GM03348 (cell line): Measurements from ENCODE around the gene STAB1.

Experiments used
- DNase-seq: peaks from one replicate; pipeline ENCODE4 v3.0.0; 2012; ENCODE audit warnings: low spot score

Gene STAB1

GRCh38 chr3:52487050-52487787, 7.9 kb upstream of the STAB1 start:
- no peak for DNase-seq

GRCh38 chr3:52487788-52488691, 7.1 kb upstream of the STAB1 start:
- DNase-seq: no peak

DNA sequence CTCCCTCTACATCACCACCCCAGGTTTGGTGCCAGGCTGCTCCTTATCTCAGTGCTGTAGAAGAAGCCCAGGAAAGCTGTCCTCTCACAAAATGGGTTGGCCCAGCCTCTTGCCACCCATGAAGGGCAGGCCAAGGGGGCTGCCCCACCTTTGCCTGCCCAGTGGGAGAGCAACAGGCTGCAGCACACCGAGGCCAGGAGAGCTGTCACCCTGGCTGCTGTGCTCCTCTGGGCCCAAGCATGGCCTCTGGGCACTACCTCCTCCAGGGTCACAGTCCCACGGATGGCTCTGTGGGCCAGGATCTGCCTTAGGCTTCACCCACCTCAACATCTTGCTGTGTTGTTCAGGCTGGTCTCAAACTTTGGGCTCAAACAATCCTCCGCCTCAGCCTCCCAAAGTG, 6.4 kb upstream of the STAB1 start:
- DNase-seq: no peak

- DNase-seq: no peak
Measured at GRCh38 chr3:52489453-52489852, 5.7 kb upstream of the STAB1 start.

DNA sequence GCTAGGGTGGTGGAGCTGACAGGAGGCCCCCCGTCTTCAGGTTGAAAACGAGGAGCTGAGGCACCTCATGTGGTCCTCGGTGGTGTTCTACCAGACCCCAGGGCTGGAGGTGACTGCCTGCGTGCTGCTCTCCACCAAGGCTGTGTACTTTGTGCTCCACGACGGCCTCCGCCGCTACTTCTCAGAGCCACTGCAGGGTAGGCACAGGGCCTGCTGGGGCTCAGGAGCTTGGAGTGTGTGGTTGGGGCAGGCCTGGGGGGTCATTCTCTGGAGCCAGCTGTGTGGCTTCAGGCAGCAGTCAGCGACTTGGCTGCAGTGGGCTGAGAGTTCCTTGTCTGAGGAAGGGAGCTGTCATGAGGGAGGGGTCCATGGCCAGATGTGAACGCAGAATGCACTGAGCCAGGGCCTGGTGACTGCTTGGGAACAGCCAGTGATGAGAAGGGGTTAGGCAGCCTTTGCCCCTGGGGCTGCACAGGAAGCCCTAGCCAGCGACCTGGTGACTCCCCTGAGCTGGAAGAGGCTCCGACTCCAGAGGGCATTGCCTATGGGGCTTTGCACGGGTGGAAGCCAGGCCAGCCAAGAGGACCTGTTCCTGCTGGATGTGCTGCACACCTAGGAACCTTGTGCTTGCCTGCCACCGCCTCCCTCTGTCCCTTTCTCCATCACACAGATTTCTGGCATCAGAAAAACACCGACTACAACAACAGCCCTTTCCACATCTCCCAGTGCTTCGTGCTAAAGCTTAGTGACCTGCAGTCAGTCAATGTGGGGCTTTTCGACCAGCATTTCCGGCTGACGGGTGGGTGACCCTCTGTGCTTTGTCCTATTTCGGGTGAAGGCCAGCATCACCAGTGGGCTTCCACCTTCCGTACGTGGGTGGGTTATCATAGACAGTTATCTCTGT, 4.9 kb upstream of the STAB1 start:
- DNase-seq: no peak

DNA sequence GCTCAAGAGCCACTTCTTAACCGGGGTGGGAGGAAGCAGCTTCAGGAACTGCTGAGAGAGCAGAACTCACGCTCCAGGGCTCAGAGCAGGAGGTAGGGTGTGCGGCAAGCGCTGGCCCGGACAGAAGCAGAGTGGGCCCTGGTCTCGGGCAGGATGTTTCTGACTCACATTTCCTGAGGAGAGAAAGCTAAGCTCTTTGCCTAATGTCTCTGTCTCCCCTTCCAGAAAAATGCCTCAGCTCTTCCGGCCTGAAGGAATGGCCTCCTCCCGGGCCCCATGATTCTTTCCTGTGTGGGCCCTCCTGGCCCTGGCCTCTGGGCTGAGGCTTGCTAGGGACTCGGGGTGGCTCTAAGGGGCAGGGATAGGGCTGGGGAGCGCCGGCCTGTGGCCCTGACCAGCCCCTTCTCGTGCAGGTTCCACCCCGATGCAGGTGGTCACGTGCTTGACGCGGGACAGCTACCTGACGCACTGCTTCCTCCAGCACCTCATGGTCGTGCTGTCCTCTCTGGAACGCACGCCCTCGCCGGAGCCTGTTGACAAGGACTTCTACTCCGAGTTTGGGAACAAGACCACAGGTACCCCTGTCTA, 4.1 kb upstream of the STAB1 start:
- DNase-seq: no peak

- no peak for DNase-seq
Measured at GRCh38 chr3:52492059-52492458, 3.1 kb upstream of the STAB1 start.

DNA sequence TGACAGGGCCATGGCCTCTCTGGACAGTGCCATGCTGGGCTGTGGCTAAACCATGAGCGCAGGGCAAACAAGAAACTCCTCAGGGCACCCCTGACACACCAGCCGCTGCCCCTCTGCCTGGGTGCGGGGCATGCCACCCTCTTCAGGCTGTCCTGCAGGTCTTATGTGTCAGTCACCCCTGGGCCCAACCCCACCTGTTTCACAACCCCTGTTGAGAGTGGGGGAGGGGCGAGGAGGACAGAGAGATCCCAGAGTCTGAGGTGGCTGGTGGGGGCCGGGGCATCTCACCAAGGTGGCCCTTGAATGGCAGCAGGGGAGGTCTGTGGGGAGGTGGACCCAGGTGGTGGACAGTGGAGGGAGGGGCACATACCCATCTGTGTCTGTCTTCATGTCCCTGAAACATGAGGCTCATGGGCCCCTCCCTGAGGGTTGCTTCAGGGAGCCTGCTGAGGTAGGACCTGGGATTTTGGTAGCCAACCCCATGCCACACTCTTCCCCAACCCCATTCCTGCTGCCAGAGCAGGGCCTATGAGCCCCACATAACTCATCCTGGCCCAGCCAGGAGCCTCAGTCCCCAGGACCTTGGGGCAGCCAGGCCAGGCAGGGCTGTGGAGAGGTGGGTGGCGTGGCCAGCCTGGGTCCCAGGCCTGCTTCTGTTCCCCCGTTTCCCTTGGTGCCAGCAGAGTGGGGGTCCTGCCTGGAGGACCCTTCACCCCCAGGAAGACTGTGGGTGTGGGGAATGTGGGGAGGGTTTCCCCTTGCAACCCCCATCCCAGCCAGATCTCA, 1.7 kb upstream of the STAB1 start:
- DNase-seq: no peak

GRCh38 chr3:52494445-52494844, 693 bp upstream of the STAB1 start:
- no peak for DNase-seq

GRCh38 chr3:52495777-52496602, 852 bp downstream of the STAB1 start:
- DNase-seq: peak; percentile 75

DNA sequence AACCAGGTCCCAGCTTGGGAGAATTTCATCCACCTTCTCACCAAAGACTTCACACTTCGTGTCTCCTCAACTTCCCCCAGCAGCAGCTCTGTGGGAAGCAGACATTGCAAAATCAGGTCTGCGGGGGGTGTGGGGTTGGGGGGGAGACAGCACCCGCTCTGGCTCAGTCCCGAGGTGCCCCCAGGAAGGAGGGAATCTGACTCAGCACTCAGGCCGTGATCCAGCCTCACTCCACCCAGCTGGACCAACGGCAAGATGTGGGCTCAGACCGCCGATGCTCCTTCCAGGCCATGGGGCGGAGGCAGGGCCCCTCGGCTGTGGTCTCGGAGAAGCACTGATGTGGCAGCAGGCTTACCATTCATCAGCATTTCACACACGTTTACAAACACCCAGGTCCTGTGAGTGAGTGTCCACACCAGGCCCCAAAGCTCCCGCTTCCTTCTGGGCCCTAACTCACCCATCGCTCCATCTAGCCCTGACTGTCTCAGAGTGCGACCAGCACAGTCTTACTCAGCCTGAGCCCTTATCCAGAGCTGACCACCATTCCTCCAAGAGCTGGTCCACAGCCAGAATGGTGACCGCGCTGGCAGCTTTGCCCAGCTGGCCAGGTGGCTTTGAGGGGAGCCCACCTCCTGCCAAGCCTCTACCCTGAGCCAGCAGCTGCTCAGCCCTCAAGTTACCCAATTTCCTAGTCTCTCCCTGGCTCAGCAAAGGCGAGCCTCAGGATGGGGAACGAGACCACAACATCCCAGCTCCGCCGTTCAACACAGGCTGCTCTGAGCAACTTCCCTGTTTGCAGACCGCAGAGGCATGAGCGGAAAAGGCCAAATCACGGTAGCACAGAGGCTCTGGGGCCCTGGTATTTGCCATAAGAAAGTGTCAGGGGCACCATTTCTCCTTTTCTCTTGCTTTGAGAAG, 3.3 kb downstream of the STAB1 start:
- DNase-seq: peak; percentile 93

GRCh38 chr3:52501046-52501445, 5.9 kb downstream of the STAB1 start:
- DNase-seq: no peak

DNA sequence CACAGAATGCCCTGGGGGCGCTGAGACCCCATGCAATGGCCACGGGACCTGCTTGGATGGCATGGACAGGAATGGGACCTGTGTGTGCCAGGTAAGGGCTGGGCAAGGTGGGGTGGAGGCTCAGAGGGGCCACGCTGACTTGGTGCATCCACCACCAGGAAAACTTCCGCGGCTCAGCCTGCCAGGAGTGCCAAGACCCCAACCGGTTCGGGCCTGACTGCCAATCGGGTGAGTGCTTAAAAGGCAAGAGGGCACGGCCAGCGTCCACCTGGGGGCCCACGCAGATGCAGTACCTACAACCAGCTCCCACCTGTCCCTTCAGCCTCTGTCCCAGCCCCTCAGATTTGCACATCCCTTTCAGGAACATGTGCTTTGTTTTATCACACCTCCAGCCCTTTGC, 6.9 kb downstream of the STAB1 start:
- DNase-seq: no peak

DNA sequence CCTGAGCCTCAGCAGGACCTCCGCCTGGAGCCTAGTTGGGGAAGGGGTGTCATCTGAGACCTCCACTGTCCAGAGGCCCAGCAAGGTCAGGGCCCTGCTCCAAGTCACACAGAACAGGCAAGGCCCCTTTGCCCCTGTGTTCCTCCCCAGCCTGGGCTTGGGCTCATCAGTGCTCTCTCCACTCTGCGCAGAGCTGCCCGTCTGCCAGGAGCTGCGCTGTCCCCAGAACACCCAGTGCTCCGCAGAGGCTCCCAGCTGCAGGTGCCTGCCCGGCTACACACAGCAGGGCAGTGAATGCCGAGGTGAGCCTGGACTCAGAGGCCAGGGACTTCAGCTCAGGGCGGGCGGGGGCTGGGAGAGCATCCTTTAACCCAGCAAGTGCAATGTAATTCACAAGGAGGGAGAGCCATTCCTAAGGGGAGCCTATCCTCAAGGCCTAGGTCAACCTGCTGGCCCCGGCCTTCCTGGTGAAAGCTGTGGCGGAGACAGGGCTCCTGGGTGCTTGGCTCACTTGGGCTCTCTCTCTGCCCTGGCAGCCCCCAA, 7.7 kb downstream of the STAB1 start:
- DNase-seq: no peak

GRCh38 chr3:52503788-52504424, 8.8 kb downstream of the STAB1 start:
- no peak for DNase-seq

GRCh38 chr3:52504977-52505376, 9.8 kb downstream of the STAB1 start:
- no peak for DNase-seq

GRCh38 chr3:52506266-52506966, 11.3 kb downstream of the STAB1 start:
- DNase-seq: no peak

GRCh38 chr3:52507359-52507758, 12.2 kb downstream of the STAB1 start:
- no peak for DNase-seq
